Measurements from ENCODE around the gene SLC22A17. TPM values are rescaled to one million over a fixed set of nuclear protein-coding genes. Genes with fewer than 3 reads are reported as not detected.

Gene SLC22A17
- total RNA-seq, 1 experiment from 2014 or later = 5.9 TPM

DNA sequence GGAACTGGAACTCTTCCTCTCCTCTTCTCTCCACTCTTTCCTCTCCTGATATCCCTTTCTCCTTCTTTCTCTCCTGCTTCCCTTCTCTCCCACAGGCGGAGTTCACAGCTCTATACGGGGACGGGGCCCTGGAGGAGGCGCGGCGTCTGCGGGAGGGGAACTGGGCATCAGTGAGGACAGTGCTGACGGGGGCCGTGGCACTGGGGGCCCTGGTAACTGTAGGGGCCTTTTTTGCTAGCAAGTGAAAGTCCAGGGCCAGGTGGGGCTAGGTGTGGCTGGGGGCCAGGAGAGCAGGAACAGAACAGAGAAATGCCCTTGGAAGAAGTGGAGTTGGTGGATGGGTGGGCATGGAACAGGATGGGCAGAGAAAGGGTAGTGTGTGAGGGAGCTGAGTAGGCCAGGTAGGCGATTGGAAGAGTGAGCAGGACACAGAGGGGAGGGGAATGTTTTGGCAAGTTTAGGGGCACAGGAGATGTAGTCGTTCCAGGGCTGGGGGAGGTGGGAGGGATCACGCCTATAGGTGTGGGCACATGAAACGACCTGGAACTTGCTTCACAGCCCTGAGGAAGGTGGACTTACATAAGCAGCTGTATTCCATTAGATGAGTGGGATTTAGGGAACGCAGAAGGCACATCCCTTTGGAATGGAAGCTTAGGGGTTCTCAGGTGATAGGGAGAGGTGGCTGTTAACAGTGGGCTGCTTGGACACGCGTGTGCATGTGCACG lies 43.8 kb downstream of the SLC22A17 start:
- Histone ChIP-seq H3K4me3 (replicated peaks in 1 of 2; ENCODE audit: low read depth in 1 of 2, low read length in 2 of 2) (no peak overlapping the region), H3K9me3 (ENCODE audit: control insufficient read depth in 1 of 2, insufficient read depth in 1 of 2, low read depth in 1 of 2, low read length in 2 of 2) (no peaks in the 10 kb centered on the region), H3K4me2 (ENCODE audit: low read length) (no peak overlapping the region), H3K79me2 (ENCODE audit: insufficient read depth, low read length) (peaks cover 54% of the 10 kb centered on the region), H3K27me3 (ENCODE audit: insufficient read depth, low read length) (no peaks in the 10 kb centered on the region), H2AFZ (ENCODE audit: low read depth, low read length, poor library complexity, severe bottlenecking) (no peak overlapping the region), H3K36me3 (ENCODE audit: control insufficient read depth in 1 of 2, insufficient read depth in 2 of 2, low read length in 2 of 2) (peaks cover 32 to 39% of the 10 kb centered on the region in 2 experiments), H3K9ac (ENCODE audit: low read length) (no peak overlapping the region), H3K4me1 (ENCODE audit: control insufficient read depth in 1 of 2, insufficient read depth in 2 of 2, low read length in 2 of 2) (peaks cover 16 to 22% of the 10 kb centered on the region in 2 experiments; a peak in 3 of 4 replicates), H4K20me1 (ENCODE audit: insufficient read depth) (no peaks in the 10 kb centered on the region), H3K9me2 (ENCODE audit: insufficient read depth) (no peaks in the 10 kb centered on the region), H3K27ac (ENCODE audit: low read depth, low read length) (no peak overlapping the region)
- TF ChIP-seq, protein P1, sequence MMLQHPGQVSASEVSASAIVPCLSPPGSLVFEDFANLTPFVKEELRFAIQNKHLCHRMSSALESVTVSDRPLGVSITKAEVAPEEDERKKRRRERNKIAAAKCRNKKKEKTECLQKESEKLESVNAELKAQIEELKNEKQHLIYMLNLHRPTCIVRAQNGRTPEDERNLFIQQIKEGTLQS (IDR thresholded peaks at IDR 0.05) = no peak
- TF ChIP-seq ZFX (IDR thresholded peaks at IDR 0.05) = no peak
- TF ChIP-seq SIN3A (IDR thresholded peaks at IDR 0.05; ENCODE audit: low read depth) = no peak
- TF ChIP-seq RAD21 (IDR thresholded peaks at IDR 0.05; ENCODE audit: low read depth) = no peak
- TF ChIP-seq ZNF274 (IDR thresholded peaks at IDR 0.05; ENCODE audit: low read depth, low read length) = no peak
- no peak for TF ChIP-seq JUND (IDR thresholded peaks at IDR 0.05)
- no peak for TF ChIP-seq EGR1 (IDR thresholded peaks at IDR 0.05; ENCODE audit: low read depth)
- TF ChIP-seq FOSL1 (IDR thresholded peaks at IDR 0.05; ENCODE audit: low read depth) = no peak
- TF ChIP-seq, protein P2, sequence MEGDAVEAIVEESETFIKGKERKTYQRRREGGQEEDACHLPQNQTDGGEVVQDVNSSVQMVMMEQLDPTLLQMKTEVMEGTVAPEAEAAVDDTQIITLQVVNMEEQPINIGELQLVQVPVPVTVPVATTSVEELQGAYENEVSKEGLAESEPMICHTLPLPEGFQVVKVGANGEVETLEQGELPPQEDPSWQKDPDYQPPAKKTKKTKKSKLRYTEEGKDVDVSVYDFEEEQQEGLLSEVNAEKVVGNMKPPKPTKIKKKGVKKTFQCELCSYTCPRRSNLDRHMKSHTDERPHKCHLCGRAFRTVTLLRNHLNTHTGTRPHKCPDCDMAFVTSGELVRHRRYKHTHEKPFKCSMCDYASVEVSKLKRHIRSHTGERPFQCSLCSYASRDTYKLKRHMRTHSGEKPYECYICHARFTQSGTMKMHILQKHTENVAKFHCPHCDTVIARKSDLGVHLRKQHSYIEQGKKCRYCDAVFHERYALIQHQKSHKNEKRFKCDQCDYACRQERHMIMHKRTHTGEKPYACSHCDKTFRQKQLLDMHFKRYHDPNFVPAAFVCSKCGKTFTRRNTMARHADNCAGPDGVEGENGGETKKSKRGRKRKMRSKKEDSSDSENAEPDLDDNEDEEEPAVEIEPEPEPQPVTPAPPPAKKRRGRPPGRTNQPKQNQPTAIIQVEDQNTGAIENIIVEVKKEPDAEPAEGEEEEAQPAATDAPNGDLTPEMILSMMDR (IDR thresholded peaks at IDR 0.05 in 2 of 3, conservative IDR thresholded peaks at IDR 0.05 in 1 of 3; ENCODE audit: borderline replicate concordance in 1 of 3, insufficient read depth in 1 of 3, low read depth in 2 of 3, low read length in 2 of 3) = no peak
- ATAC-seq (no peak), DNase-seq (ENCODE audit: low read depth, low spot score) (no peak)
- intact Hi-C loops (cut with micrococcal nuclease) = loop anchor here (10.0 kb wide), 1 partner anchor 324 kb away; the partner anchor contains the start of gene AJUBA
- ChIA-PET RAD21 (ENCODE audit: low non-redundant PET in 1 of 2, low total read pairs in 2 of 2, uncharacterized antibody in 2 of 2, unreplicated experiment in 2 of 2) (no interaction called here), CTCF (no interaction called here), POLR2A (no interaction called here)
- BruUV-seq (replicated peaks) = no TSS peak
